Measurements from ENCODE around the gene MOK. TPM values are rescaled to one million over a fixed set of nuclear protein-coding genes. Genes with fewer than 3 reads are reported as not detected.
A peak's percentile ranks its signal among the peaks of the same experiment; 100 is the strongest.

MOK gene
- total RNA-seq, 1 experiment from 2014 or later: 2.0 TPM

DNA sequence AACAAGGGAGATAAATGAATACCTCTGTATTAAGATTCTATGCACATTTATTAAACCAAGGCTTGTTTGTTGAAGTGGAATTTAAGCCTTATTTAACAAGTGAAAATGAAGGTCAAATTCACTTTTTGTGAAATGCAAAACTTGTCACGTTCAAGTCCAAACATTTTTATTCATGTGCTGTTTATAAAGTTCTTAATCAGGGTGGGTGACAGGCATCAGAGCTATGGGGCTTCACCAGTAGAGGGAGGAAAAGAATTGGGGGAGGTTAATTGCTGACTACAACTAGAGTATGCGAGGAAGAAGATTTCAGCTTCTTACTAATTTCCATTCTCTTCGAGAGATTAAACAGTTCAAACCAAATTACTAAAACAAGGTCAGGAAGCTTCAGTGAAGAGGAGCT lies 9.7 kb downstream of the MOK start:
- peaks cover 8% of the 10 kb centered on the region; the same call in 1 of the 2 replicates for H3K36me3 Mint-ChIP-seq
- POLR2A ChIA-PET: interaction anchor here (0.8 kb wide), 1 partner anchor 143 kb away, joined by 3 read pairs; no protein-coding TSS in a partner anchor
- no peaks in the 10 kb centered on the region for H3K27me3 Mint-ChIP-seq (ENCODE audit: low read depth)
- TF ChIP-seq, protein P1, sequence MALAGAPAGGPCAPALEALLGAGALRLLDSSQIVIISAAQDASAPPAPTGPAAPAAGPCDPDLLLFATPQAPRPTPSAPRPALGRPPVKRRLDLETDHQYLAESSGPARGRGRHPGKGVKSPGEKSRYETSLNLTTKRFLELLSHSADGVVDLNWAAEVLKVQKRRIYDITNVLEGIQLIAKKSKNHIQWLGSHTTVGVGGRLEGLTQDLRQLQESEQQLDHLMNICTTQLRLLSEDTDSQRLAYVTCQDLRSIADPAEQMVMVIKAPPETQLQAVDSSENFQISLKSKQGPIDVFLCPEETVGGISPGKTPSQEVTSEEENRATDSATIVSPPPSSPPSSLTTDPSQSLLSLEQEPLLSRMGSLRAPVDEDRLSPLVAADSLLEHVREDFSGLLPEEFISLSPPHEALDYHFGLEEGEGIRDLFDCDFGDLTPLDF (CRISPR knock-in tag; IDR thresholded peaks at IDR 0.05): no peak
- TF ChIP-seq, protein P2, sequence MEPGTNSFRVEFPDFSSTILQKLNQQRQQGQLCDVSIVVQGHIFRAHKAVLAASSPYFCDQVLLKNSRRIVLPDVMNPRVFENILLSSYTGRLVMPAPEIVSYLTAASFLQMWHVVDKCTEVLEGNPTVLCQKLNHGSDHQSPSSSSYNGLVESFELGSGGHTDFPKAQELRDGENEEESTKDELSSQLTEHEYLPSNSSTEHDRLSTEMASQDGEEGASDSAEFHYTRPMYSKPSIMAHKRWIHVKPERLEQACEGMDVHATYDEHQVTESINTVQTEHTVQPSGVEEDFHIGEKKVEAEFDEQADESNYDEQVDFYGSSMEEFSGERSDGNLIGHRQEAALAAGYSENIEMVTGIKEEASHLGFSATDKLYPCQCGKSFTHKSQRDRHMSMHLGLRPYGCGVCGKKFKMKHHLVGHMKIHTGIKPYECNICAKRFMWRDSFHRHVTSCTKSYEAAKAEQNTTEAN (CRISPR knock-in tag; IDR thresholded peaks at IDR 0.05): no peak
- no peak overlapping the region for H3K27ac Mint-ChIP-seq
- no peak overlapping the region for H3K4me3 Mint-ChIP-seq
- peaks cover 8% of the 10 kb centered on the region for H3K9me3 Mint-ChIP-seq
- no peaks in the 10 kb centered on the region for H3K4me1 Mint-ChIP-seq
- peak; percentile 46; the same call in 1 of the 2 replicates for ATAC-seq
- CTCF ChIA-PET: interaction anchor here (0.5 to 2.0 kb wide), 9 partner anchors 9 to 167 kb away, joined by 3 to 22 read pairs (median 4); partner anchors contain the start of gene MOK
- no peak for DNase-seq (ENCODE audit: low spot score)

- ATAC-seq (no peak), DNase-seq (ENCODE audit: low spot score) (no peak)
- H3K27ac Mint-ChIP-seq: no peak overlapping the region
- ChIA-PET POLR2A (no interaction called here), CTCF (interaction anchor here (2.0 kb wide), 1 partner anchor 21 kb away, joined by 22 read pairs; no protein-coding TSS in a partner anchor)
- H3K4me1 Mint-ChIP-seq: no peaks in the 10 kb centered on the region
- H3K9me3 Mint-ChIP-seq: peaks cover 6% of the 10 kb centered on the region
- TF ChIP-seq NR1H2 (CRISPR knock-in tag; IDR thresholded peaks at IDR 0.05): no peak
- TF ChIP-seq JAZF1 (CRISPR knock-in tag; IDR thresholded peaks at IDR 0.05): no peak
- TF ChIP-seq, protein P2 (CRISPR knock-in tag; IDR thresholded peaks at IDR 0.05): no peak
- TF ChIP-seq, protein P3, sequence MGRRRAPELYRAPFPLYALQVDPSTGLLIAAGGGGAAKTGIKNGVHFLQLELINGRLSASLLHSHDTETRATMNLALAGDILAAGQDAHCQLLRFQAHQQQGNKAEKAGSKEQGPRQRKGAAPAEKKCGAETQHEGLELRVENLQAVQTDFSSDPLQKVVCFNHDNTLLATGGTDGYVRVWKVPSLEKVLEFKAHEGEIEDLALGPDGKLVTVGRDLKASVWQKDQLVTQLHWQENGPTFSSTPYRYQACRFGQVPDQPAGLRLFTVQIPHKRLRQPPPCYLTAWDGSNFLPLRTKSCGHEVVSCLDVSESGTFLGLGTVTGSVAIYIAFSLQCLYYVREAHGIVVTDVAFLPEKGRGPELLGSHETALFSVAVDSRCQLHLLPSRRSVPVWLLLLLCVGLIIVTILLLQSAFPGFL (CRISPR knock-in tag; IDR thresholded peaks at IDR 0.05; ENCODE audit: borderline replicate concordance): no peak
- TF ChIP-seq CREM (CRISPR knock-in tag; IDR thresholded peaks at IDR 0.05): no peak
- no peak for TF ChIP-seq OVOL2 (CRISPR knock-in tag; IDR thresholded peaks at IDR 0.05; ENCODE audit: borderline replicate concordance)
- TF ChIP-seq ATF2 (CRISPR knock-in tag; IDR thresholded peaks at IDR 0.05; ENCODE audit: borderline replicate concordance, low read depth): no peak
- no peak for TF ChIP-seq RELA (CRISPR knock-in tag; IDR thresholded peaks at IDR 0.05; ENCODE audit: borderline replicate concordance)
- TF ChIP-seq, protein P4, sequence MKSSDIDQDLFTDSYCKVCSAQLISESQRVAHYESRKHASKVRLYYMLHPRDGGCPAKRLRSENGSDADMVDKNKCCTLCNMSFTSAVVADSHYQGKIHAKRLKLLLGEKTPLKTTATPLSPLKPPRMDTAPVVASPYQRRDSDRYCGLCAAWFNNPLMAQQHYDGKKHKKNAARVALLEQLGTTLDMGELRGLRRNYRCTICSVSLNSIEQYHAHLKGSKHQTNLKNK (CRISPR knock-in tag; IDR thresholded peaks at IDR 0.05): no peak
- TF ChIP-seq GRHL2 (CRISPR knock-in tag; IDR thresholded peaks at IDR 0.05; ENCODE audit: insufficient replicate concordance, severe bottlenecking): no peak
- TF ChIP-seq ZBTB21 (CRISPR knock-in tag; IDR thresholded peaks at IDR 0.05; ENCODE audit: borderline replicate concordance): no peak
- no peak for TF ChIP-seq AR (CRISPR knock-in tag; IDR thresholded peaks at IDR 0.05)
- TF ChIP-seq IRF2 (CRISPR knock-in tag; IDR thresholded peaks at IDR 0.05; ENCODE audit: borderline replicate concordance, low read depth): no peak
- no peak for TF ChIP-seq GTF2I (CRISPR knock-in tag; conservative IDR thresholded peaks at IDR 0.05)
- TF ChIP-seq NFATC4 (CRISPR knock-in tag; IDR thresholded peaks at IDR 0.05): no peak
- TF ChIP-seq FOXJ3 (CRISPR knock-in tag; IDR thresholded peaks at IDR 0.05; ENCODE audit: borderline replicate concordance): no peak
- no peak for TF ChIP-seq ZNF416 (CRISPR knock-in tag; IDR thresholded peaks at IDR 0.05)
- H3K4me3 Mint-ChIP-seq: no peak overlapping the region
- peaks cover 8% of the 10 kb centered on the region; the same call in 1 of the 2 replicates for H3K36me3 Mint-ChIP-seq
- H3K27me3 Mint-ChIP-seq (ENCODE audit: low read depth): no peaks in the 10 kb centered on the region
Measured at GRCh38 chr14:102293781-102294180, 11.2 kb downstream of the MOK start.

Measured in WTC11 (cell line).